Measurements from ENCODE around the gene HNRNPH2.

The HNRNPH2 gene

DNA sequence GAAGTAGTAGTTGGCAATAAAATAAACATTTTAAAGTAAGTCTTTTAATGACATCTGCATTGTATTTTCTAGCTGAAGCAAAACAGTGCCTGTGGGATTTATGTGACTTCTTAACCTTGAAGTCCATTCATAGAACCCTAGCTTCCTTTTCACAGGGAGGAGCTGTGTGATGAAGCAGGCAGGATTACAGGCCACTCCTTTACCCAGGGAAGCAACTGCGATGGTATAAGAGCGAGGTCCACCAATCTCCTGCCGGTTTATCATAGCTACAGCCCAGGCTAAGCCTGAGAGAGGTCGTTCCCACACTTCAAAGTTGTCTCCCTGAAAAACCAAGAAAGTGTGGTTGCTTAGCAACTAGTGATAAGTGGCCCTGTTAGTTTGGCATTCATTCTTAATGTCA is 10.2 kb upstream of the HNRNPH2 start:
- no peak for DNase-seq

DNA sequence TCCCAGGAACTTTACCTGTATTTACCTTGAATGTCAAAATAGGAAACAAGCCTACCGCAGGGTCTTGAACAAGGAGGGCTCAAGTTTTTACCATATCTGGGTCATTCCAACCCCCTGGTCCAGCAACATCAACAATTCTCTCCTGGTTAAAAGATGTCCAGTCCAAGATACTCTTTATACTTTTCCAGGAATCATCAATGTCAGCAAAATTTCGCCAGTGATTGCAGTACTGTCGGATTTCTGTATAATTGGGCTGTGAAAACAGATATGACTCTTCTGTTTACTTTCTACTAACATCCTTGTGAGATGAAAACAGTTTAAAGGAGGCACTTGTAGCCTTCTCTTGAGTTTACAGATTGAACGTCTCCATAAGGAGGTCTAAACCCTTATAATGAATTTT is 9.3 kb upstream of the HNRNPH2 start:
- no peak for DNase-seq

DNA sequence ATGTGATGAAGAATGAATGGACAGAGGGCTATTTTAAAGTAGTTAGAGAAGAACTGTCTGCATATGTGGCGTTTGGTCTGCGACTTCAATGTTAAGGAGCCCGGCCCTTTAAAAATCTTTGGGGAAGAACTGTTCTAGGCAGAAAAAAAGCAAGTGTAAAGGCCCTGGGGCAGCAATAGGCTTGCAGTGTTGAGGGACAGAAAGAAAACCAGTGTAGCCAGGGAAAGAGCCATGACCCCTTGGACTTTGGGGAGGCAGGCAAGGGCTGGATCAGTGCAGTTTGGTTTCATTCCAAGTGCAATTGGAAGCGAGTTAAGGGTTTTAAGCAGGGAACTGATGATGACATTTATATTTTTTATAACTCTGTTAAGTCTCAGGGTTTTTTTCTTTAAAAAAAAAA is 8.2 kb upstream of the HNRNPH2 start:
- DNase-seq: no peak

DNA sequence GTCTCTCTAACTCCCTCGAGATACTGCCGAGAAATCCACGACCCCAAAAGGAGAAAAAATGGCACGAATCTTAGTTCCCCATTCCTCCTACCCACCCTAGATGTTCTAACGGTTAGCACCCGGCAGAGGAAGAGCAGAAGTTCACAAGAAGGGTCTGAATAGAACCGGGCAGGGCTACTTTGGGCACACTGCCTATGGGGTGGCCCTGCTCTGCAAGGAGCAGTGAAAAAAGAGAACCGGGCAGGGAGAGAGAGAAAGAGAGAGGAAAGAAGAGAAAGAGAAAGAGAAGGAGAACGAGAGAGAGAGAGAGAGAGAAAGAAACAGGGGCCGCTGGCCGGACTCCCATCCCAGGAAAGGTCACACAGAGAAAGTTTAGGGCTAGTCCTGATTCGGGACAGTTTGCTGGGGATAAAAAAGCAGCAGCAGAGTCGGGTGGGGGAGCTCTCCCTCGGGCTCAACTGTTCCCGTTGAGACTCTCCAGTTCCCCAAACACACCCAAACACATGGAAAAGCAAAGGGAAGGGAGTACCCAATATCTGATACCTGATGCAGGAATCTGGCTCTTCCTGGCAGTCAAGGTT is 765 bp upstream of the HNRNPH2 start:
- no peak for DNase-seq

DNA sequence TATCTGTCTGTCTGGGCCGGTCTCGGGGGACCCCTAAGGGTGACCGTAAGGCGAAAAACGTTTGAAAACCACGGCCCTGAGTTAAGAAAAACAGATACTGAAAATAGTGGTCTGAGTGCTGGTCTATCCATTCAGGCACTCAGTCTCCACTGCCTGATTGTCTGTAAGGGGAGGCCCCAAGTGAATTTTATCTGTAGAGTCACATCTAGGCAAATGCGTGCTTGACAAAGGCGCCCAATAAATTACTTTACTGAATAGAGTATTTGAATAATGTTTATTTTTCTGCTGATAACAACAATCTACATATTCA is 465 bp downstream of the HNRNPH2 start:
- DNase-seq: no peak

DNA sequence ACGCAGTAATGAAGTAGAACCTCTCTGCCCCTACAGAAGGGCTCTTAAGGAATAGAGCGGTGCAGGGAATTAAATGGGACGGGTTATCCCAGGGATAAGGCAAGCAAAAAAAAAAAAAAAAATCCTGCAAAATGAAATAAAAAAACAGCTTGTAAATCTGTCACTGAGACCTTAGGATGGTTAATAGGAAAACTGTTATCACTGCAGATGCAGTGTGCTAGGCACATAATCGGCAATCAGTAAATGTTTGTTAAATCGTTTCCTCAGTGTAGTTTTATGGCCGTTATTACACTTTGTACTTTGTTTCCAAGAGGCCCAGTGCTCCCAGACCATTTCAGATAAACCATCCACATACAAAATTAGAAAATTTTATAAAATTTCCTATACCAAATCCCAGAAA is 1.0 kb downstream of the HNRNPH2 start:
- no peak for DNase-seq

DNA sequence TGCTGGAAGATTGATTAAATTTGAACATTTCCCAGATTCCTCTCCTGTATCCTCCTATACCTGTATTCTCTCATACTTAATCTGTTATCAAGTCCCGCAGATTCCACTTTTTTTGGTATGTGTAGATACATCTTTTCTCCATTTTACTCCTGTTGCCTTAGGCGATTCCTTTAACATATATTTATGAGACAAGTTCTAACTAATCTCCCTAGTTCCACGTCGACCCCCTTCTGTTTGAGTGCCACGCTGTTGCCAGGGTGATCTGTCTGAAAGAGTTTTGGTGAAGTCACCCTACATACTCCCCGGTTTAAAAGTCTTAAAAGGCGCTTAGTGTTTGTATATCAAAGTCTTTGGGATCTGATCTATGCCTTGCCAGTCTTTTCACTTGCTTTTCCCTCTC is 2.4 kb downstream of the HNRNPH2 start:
- no peak for DNase-seq

DNA sequence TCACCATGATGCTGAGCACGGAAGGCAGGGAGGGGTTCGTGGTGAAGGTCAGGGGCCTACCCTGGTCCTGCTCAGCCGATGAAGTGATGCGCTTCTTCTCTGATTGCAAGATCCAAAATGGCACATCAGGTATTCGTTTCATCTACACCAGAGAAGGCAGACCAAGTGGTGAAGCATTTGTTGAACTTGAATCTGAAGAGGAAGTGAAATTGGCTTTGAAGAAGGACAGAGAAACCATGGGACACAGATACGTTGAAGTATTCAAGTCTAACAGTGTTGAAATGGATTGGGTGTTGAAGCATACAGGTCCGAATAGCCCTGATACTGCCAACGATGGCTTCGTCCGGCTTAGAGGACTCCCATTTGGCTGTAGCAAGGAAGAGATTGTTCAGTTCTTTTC is 4.0 kb downstream of the HNRNPH2 start:
- no peak for DNase-seq

DNA sequence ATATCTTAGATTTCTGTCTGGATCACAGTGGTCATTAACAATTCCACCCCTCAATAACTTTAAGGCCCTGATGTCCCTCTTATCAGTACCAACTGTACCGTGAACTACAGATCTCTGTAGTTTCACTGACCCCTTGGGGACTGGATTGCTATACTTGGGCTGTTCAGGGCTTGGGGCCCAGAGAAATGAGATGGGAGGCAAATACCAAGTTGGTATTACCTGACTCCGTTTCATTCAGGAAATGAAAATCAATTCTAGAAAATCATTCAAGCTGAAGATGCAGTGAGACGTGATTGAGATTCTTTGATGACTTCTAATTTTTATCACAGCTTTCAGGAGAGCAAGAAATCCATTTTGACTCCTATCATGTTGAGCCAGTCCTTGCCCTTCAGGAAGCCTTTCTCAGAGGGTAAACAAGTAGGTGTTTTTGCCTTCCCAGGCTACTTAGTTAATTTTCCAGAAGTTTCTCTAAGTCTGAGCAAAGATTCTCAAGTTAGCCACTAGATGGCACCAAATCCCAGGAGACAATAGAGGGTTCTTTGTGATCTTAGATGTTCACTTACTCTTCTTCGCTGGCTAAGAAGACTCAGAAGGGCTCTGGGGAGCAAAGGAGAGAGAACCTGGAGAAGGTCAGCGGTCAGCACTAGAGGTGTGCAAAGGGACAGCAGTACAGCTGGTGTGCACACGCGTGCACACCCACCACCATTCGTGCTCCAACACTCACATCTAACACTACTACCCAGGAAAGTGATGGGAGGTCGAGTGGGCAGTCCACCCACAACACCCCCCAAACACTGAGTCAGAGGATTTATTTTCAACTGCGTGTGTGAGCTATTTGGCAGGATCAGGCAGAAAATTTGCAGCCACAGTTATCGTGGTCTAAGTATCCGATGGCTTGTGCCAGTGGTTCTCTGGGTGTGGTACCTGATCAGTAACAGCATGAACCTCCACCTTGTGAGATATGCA is 7.4 kb downstream of the HNRNPH2 start:
- DNase-seq: no peak

DNA sequence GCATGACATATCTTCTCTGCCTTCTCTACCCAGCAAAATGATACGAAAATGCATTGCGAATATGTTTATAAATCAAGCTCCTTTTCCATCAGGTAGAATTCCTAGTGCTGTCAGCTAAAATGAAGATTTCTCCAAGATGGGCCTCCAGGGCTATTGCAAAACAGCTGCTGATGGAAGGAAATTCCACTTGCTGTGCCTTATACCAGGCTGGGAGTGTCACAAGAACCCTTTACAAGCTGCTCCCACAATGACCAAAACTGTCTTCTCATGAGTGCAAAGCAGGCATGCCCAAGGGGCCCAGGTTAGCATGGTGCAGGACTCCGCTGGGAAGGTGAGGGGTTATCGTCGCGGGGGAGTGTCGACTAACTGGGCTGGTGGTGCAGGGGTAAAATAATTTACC is 8.7 kb downstream of the HNRNPH2 start:
- DNase-seq: no peak

DNA sequence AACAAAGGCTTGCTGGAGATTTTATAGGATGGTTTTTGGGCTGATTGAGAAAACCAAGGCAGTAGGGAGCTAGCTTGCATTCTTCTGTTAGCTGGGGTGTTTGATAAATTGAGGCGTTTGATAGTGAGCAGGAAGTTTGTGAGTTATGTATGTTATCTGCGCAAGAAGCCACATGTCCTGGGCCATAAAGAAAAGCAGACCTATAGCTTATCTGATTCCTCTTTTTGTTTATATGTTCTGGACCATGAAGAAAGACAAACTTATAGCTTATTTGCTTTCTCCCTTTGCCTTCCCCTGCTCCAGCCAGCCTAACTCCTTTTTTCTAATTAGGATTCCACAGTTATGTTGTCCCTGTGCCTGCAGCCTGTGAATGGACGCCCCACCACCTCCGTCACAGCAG is 9.2 kb downstream of the HNRNPH2 start:
- DNase-seq: no peak

DNA sequence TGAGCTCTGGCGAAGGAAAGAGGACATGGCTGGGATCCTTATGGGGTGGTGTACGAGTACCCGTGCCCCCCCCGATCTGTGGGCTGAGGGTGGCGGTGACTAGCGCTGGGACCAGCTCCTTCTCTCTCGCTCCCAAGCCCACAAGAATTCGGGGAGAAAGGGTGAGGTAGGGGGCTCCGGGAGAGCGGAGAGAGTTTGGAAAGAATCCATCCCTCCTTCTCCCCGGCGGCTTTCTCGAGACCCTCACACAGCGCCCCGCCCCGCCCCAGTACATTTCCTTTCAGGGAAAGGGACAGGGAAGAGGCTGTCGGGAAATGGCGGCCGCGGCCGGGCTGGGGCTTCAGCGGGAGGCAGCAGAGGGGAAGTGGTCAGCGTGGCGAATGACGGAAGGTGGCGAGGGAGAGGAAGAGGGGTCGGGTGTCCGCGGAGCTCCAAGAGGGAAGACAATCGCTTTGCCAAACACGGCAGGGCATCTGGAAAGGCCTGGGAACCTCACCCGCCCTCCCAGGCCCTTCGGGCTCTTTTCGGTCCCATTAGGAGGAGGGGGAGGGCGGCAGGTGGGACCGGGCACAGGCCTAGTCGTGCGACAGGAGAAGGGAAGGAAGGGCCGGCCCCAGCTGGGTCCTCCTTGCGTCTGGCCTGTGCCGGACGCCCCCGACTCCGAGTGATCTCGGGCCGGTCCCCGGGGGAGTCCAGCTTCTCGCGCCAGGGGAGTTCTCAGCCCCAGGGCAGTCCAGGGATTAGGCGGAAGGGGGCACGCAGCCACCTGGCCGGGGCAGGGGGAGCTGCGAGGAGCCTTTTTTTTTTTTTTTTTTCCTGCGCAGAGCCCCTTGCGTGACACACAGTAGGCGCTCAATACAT is 10.2 kb downstream of the HNRNPH2 start:
- DNase-seq: peak; percentile 8

DNA sequence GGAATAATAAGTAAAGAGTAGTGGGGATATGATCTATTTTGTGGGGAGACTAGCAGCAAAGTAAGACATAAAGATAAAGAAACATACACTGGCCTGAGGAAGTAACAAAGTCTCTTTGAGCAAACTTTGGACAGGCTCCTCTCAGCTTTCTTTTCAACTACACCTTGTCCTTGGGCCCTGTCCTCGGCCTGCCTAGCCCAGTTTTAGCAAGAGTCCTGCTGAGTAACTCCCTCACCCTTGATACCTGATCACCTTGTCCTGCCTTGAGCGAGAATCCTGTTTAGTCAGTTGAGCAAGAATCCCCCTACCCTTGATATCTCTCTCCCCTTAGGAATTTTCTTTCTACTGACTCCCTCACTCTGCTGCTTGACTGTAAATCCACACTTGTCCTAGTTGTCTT is 11.5 kb downstream of the HNRNPH2 start:
- no peak for DNase-seq

DNA sequence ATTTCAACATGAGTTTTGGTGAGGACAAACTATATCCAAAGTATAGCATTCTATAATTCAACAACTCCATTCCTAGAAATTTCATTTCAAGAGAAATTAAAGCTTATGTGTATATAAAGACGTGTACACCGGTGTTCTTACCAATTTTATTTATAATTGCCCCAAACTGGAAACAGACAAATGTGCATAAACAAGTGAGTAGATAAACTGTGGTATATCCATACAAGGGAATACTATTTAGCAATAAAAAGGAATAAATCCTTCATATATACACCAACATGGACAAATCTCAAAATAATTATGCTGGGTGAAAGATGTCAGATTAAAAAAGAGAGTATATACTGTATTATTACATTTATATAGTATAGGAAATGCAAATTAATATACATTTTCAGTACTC is 19.9 kb downstream of the HNRNPH2 start:
- no peak for DNase-seq

DNA sequence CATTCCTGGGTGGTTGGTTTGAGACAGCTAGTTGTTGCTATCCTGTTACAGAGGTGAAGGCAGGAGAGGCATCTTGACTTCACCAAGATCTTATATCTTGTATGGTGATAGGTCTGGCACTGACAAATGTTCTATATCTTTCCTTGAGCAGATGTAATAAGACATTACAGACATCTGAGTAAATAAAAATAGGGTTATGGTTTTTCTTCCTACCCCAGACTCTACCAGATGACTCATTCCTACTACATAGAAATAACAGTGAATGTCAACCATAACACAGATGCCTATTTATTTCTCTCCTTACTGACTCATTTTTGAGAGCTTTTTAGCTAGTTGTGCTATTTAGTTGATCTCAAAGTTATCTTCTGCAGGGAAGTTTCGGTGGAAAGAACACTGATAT is 21.9 kb downstream of the HNRNPH2 start:
- DNase-seq: no peak

DNA sequence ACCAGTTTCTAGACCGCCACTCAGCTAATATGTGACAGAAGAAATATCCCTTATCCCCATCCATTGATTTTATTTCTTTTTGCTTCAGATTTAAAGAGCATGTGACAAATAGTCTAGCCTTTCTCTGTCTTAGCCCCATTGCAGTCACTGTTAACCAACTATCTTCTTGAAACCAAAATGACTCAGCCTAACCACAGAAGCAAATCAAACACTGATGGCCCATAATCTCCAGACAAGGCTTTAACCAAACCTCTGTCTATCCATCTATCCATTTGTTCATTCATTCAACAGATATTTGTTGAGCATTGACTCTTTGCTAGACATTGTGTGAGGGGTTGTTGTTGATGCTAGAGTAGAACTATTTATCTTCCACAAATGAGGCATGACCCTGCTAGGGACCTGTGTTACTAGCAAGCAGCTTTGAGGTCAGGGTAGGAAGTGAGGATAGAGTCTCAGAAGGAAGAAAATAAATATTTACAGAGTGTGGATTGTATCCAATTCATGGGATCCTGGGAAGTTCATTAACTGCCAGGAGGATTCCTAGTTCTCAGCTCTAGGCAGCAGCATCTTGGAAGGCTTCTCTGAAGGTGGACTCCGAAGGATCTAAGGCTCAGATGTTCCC is 22.5 kb downstream of the HNRNPH2 start:
- DNase-seq: no peak

DNA sequence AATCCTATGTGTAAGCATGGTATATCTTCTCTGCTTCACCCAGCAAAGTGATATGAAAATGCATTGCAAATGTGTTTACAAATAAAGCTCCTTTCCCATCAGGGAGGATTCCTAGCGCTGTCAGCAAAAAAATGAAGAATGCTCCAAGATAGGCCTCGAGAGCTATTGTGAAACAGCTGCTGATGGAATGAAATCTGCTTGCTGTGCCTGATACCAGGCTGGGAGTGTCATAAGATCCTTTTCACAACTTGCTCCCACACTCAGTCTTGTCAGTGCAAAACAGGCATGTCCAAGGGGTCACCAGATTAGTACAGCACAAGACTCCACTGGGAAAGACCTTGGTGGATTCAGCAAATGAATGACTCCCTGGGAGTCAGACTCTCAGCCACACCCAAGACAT is 34.1 kb downstream of the HNRNPH2 start:
- DNase-seq: no peak

DNA sequence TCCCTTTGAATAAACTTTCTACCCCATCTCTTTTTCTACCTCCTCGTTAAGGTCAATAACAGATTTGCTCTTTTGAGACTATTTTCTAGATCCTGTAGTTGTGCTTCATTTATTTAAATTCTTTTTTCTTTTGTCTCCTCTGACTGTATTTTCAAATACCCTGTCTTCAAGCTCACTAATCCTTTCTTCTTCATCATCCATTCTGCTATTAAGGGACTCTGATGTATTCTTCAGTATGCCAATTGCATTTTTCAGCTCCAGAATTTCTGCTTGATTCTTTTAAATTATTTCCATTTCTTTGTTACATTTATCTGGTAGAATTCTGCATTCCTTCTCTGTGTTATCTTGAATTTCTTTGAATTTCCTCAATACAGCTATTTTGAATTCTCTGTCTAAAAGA is 41.3 kb downstream of the HNRNPH2 start:
- no peak for DNase-seq

DNA sequence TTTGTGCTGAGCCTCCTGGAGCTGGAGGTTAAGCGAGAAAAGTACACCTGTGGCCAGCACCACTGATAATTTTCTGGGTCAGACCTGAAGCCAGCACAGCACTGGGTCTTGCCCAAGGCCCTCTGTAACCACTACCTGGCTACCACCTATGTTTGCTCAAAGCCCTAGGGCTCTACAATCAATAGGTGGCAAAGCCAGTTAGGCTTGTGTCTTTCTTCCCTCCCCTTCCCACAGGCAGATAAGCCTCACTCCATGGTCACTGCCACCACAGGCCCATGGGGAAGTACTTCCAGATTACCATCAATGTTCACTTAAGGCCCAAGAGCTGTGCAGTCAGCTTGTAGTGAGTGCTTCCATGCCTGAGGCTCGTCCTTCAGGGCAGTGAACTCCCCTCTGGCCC is 42.1 kb downstream of the HNRNPH2 start:
- DNase-seq: no peak

DNA sequence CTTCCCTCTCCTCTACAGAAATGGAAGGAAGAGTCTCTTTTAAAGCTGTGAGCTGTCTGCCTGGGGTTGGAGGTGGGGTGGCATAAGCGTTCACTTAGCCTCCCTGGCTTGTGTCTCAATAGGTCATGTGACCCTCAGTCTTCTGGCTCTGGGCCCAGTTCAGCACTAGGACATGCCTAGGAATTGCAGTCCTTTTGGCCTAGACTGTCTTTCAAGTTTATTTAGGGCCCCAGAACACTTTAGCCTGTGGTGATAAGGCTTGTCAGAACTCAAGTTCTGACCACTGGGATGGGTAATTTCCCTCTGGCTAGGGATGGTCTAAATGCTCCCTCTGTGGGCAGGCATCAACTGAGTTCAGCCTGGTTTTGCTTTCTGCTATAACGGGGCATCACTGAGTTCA is 42.9 kb downstream of the HNRNPH2 start:
- DNase-seq: no peak

DNA sequence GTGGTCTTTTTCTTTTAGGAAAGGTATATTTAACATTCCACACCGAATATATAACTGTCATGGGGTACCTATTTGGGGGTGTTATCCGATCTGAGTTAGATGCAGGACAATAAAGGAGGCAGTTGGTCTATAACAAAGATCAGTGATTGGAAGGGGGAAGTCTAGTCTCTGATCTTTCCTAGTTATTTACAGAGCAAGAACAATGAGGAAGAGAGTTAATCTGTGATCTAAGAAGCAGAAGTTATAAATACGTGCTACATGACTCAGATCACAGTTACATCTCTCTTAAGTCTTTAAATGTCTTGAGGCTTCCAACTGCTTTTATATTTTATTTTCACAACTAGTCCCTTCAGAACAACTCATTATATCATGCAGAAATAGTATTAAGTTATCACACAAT is 44.0 kb downstream of the HNRNPH2 start:
- no peak for DNase-seq

DNA sequence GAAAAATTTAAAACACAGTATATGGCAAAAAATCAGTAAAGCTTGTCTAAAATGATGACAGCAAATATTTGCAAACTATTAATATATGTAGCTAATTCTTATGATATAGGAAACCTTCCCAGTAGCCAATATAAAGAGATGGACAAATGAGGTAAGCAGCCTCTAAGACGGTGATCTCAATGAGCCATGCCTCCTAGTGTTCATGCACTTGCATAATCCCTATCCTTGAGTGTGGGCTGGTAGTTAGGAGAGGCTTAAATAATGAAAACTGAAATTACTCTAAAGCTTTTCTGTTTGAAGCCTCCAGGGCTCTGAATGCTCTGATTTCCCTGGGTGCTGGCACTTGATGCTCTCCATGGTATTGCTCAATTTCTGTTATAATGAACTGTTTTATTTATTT is 52.6 kb downstream of the HNRNPH2 start:
- no peak for DNase-seq

DNA sequence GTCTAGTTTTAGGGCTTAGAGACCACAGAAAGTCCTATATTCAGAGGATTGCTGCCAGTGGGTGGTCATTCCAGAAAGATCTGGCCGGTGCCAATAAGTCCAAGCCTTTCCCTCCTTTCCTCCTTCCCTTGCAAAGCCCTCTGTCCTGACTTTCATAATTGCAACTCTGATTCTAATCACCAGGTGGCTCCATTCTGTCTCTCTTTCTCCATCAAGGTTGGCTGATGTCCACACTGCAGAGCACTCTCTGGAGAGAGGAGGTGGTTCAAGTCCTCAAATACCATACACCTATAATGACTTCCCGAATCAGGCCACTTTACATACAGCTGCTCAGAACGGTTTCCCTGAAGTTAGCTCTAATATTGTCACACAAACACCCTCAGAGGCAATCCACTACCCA is 54.9 kb downstream of the HNRNPH2 start:
- DNase-seq: peak; percentile 9
